NCI-H2107 treated with DMSO at 0.1 percent for 48 hours (cell line): Measurements from ENCODE around the gene TRAPPC2L.
"Not testable (repeated sequence)": the region's sequence is repeated elsewhere in the genome, so short reads cannot be mapped to it uniquely, and the experiment has no call there.

Experiments
- DNase-seq: peaks from one replicate; lab custom pipeline; 2025; ENCODE audit not compliant: unreplicated experiment; lab: John Stamatoyannopoulos, UW

Gene TRAPPC2L

DNA sequence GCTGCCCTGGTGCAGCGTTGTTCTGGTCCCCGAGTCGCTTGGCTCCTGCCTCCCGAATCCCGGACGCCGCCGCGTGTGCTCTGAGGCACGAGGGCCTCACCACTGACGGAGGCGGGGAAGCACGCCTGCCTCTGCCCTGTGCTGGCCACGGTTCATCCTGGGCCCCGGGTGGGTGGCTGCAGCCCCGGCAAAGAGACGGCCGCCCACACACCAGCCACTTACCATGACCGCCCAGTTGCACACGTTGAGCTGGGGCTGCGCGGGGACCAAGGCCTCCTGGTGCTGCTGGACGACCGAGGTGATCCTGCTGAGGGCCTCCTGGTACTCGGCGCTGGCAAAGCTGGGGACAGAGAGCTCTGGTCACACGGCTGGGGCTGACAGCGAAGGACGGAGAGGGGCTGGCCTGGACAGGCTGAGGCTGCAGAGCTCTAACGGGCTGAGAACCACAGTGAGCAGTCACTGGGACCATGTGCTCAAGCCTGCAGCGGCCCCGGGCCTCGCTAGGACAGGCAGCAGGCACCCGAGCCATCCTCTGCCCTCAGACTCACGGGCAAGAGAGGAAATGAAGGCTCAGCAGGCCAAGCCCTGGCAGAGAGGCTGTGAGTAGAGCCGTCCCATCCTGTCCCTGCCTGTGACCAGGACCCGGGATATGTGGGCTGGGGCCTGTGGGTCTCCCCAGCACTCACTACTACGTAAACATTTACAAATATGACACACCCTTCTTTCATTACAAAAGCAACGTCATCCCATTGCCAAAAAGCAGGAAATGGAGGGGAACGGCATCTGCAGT, 38.9 kb upstream of the TRAPPC2L start:
- no peak for DNase-seq

DNA sequence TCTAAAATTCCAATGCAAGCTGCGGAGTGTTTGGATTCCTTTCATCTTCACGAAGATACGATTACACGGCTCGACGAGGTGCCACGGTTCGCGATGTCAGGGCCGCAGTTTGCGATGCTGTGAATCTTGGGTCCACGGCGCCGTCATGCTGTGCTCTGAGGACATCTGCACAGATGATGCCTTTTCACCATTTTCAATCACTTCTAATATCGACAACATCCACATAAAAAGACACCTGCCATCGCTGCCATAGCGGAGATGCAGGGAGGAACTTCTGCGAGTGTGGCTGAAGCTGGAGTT, 38.4 kb upstream of the TRAPPC2L start:
- DNase-seq, result no peak

DNA sequence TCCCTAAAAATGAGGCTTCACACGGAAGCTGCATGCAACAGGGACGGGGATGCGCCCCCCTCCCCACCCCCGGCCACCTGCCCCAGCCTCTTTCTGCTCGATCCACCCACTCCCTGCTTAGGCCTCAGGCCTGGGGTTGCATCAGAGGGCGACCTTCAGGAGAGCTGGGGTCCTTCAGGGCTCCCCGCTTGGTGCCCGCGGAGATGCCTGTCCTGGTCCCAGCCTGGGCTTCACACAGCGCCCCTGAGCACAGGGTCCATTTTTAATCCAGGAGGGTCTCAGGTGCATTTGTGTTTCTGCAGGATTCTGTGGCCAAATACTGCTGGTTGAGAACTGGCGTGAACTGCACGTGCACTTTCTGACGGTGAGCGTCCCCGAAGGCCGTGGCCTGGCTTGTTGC, 37.8 kb upstream of the TRAPPC2L start:
- no peak for DNase-seq

- DNase-seq, result no peak
Measured at GRCh38 chr16:88820385-88821025, 36.4 kb upstream of the TRAPPC2L start.

DNA sequence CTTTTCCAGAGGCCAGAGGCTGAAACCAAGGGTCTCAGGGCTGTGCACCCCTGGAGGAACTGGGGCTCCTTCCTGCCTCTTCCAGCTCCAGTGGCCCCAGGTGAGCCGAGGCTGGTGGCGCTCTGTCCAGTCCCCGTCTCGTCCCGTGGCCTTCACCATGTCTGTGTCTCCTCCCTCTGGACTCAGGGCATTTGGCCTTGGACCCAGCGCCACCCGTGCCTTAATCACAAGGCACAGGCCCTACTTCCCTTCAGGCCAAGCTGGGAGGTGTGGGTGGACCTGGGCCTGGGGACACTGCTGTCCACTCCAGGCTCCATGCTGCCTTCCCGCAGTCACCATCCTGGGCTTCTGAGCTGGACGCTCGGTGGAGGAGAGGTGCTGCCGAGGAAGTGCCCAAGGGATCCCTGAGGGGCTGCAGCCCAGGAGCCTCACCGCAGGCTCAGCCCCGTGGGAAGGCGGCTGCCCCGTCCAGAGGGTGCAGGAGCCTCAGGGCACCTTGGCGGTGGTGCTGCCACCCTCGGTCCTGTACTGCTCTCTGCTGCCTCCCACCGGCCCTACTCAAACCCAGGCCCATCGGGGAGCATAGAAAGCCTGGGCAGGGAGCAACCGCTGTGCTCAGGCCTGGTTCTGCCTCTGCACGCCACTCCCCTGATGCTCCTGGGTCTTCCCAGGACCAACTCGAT, 35.6 kb upstream of the TRAPPC2L start:
- no peak for DNase-seq

DNA sequence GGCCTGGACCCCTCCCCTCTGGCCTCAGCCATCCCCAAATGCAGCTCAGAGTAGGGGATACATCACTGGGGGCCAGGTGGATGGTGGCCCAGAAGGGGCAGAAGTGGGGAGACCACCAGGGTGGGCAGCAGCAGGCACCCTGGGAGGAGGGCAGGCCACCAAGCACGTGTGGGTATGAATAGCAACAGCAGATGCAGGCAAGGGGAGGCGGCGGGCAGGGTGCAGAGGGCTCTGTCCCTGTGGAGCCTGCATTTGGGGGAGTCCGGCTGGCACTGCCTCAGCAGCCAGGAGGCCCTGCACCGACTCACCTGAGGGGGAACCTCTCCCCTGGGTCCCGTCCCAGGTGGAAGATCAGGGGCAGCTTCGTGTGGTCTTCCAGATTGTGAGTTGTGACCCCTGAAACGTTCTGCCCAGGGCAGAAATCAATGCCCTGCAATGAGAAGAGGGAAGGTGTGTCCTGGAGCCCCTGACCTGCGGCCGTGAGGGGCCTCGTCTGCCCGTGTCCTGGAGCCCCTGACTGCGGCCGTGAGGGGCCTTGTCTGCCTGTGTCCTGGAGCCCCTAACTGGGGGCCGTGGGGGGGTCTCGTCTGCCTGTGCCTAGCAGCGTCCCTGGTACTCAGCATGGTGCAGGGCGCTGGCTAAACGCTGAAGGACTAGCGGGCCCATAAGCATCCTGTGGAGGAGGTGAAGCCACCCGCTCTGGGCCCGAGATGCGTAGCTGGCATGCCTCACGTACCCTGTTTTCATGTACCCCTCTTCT, 34.5 kb upstream of the TRAPPC2L start:
- DNase-seq, result no peak

- DNase-seq, result not testable (repeated sequence)
Measured at GRCh38 chr16:88823646-88824045, 33.3 kb upstream of the TRAPPC2L start.

- no peak for DNase-seq
Measured at GRCh38 chr16:88824256-88825077, 32.5 kb upstream of the TRAPPC2L start.

DNA sequence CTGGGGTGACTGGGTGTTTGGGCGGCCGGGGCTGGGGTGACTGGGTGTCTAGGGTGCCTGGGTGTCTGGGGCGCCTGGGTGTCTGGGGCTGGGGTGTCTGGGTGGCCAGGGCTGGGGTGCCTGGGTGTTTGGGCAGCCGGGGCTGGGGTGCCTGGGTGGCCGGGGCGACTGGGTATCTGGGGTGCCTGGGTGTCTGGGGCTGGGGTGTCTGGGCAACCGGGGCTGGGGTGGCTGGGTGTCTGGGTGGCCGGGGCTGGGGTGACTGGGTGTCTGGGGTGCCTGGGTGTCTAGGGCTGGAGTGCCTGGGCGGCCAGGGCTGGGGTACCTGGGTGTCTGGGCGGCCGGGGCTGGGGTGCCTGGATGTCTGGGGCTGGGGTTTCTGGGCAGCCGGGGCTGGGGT, 31.8 kb upstream of the TRAPPC2L start:
- no peak for DNase-seq

DNA sequence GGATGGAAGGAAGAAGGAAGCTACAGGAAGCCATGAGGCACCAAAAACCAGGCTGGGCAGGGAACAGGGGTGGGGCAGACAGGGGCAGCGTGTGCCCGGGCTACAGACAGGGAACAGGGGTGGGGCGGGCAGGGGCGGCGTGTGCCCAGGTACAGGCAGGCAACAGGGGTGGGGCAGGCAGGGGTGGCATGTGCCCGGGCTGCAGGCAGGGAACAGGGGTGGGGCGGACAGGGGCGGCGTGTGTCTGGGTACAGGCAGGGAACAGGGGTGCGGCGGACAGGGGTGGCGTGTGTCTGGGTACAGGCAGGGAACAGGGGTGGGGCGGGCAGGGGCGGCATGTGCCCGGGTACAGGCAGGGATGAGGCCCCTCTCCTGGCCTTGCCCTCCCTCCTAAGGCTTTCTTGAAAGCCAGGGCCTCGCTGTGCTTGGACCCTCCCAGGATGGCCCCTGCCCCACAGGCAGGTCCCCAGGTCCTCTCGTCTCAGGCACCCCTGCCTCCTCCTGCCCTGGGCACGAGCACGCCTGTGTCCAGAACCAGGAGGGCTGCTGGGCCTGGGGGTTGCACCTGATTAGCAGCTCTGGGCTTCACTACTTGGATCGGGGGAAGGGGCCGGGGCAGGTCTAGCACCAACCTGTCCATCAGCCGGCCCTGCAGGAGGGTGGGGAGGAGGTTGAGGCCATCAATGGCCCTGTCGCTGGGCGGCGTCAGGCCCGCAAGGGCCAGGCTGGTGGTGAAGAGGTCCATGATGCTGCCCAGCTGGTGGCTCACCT, 30.7 kb upstream of the TRAPPC2L start:
- DNase-seq, result no peak

DNA sequence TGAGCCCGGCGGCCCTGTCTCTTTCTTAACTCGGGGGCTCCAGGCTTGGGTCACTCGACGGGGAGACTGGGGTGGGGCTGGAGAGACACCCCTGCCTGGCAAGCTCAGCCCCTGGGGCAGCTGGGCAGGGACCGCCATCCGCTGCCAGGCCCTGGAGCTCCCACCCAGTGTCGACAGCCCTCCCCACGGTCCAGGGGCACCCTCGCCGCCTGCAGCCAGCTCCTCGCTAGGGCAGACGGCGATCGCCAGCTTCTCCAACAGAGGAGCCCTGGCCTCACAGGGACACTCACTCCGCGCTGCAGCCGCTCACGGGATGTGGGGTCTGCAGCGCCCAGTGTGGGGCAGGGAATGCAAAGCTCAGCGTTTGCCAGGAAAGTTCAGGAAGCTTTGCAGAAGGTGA, 29.2 kb upstream of the TRAPPC2L start:
- no peak for DNase-seq

GRCh38 chr16:88828711-88829110, 28.2 kb upstream of the TRAPPC2L start:
- DNase-seq, result no peak

DNA sequence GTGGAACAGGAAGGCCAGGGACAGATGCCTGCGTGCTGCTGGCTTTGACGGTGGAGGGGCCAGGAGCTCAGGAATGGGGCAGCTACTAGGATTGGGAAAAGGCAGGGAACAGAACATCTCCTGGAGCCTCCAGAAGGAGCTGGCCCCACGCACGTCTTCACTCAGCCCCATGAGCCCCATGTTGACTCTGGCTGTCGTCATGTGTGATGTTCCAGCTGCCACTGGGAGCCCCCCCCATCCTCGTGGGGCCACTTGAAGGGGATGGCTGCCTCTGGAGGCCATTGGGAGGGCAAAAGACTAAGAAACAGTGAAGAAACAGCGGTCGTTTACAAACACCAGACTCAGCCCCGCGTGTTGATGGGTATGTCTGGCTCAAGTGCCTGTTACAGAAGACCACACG, 26.7 kb upstream of the TRAPPC2L start:
- DNase-seq, result no peak

DNA sequence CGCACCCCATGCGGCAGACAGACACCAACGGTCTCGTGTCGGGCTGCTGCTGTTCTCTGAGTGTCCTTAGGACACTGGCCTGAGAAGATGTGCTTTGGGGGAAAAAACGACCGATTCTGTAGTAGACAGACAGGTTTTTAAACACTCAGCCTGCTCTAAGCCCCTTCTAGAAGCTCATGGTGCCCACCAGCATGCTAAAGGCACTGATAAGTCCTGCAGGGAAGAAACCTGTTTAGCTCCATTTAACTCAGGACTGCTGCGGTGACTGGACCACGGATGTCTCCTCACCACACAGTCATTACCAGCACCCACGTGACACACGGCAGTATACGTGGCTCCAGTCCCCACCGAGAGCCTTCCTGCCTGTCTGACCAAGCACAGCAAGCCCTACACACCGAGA, 26.1 kb upstream of the TRAPPC2L start:
- no peak for DNase-seq

DNA sequence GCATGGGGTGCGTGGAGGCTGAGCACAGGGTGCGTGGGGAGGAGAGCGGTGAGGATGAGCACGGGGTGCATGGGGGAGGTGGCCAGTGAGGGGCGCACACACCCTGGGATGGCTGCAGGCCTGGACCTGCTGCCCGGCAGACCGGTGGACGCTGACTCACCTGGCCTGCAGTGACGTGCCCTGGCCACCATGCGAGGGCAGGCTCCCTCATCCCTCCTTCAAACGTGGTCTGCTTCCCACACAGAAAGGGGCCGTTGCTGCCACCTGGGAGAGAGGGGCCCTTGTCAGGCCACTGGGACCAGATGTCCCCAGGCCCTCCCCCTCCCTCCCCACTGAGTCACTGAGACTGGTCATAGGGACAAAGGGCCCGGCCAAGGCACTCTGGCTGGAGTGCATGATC, 25.1 kb upstream of the TRAPPC2L start:
- no peak for DNase-seq

GRCh38 chr16:88833086-88833485, 23.8 kb upstream of the TRAPPC2L start:
- no peak for DNase-seq

DNA sequence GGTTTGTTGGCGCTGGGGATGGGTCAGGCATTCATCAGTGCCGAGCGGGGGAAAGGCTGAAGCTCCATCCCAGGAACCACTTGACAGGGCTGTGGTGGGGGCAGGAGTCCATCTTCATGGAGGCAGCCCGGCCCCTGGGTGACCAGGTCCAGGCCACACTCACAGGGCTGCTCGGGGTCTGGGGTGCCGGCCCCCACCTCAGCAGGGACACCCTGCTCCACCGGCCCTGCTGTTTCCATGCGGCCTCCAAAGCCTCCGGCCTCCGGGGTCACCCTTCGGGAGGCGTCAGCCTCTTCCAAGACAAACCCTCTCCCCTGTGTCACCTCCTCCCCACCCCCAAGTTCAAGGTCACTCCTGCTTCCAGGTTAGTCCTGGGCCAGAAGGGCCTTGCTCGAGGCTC, 22.3 kb upstream of the TRAPPC2L start:
- no peak for DNase-seq

DNA sequence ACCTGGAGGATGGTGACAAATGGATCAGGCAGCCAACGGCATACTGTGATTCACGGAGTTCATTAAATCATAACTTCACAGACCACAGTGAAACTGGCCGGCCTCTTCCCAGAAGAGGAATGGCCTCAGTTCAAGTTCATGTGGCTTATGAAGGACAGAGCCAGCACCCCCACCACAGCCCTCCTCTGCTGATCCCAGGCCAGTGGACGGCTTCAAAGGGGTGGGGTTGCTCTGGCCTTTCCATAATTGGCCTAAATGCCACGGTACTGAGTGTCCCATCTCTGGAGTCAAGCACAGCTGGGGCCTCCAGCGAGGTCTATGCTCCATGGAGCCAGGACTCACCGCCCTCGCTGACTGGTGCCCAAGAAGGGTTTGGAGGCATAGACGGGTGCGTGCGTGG, 21.5 kb upstream of the TRAPPC2L start:
- no peak for DNase-seq

DNA sequence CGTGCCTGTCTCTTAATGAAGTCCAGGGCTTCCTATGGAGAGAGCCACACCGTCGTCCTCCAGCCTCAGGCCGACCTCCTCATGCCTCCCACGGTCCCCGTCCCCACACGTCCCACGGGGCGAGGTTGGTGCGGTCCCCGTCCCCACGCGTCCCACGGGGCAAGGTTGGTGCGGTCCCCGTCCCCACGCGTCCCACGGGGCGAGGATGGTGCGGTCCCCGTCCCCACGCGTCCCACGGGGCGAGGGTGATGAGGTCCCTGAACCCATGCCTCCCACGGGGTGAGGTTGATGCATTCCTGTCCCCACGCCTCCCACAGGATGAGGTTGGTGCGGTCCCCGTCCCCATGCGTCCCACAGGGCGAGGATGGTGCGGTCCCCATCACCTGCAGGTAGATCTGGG, 21.1 kb upstream of the TRAPPC2L start:
- no peak for DNase-seq

DNA sequence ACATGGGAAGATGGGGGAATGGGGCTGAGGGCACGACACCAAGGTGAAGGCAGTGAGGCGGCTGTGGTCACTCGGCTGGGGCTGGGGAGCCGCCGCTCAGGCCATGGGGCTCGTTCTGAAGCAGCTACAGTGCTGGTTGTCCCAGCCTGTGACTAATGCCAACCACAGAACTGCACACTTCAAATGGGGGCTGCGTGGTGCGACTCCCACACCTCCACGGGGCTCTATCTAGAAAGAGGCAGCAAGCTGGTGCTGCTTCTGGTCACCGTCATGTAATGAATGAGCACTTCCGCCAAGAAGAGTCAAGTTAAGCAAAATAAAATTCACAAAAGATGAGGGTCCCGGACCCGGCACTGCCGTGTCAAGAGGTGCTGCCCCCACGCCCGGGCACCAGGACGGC, 20.1 kb upstream of the TRAPPC2L start:
- DNase-seq, result no peak
